ENCODE data around the gene ROBO1.

ROBO1 gene

GRCh38 chr3:79453600-79453999 lies 314.2 kb downstream of the ROBO1 start:
- Histone ChIP-seq H3K9ac (no peak overlapping the region), H3K4me2 (no peak overlapping the region), H3K79me2 (ENCODE audit: insufficient read depth, low read depth) (no peaks in the 10 kb centered on the region), H3K36me3 (ENCODE audit: insufficient read depth) (no peaks in the 10 kb centered on the region), H2AFZ (ENCODE audit: low read depth) (no peak overlapping the region), H3K27me3 (ENCODE audit: insufficient read depth, low read depth) (no peaks in the 10 kb centered on the region), H4K20me1 (ENCODE audit: insufficient read depth) (no peaks in the 10 kb centered on the region), H3K27ac (no peak overlapping the region), H3K4me1 (ENCODE audit: low read depth, poor library complexity, severe bottlenecking) (no peaks in the 10 kb centered on the region), H3K4me3 (IDR thresholded peaks at IDR 0.05; ENCODE audit: insufficient read depth, low read depth, low read length) (no peak overlapping the region)
- TF ChIP-seq CTCF (conservative IDR thresholded peaks at IDR 0.05; ENCODE audit: low read depth, low read length), result no peak

GRCh38 chr3:79436387-79436786 lies 331.4 kb downstream of the ROBO1 start:
- Histone ChIP-seq H3K4me2 (no peak overlapping the region), H3K4me1 (ENCODE audit: low read depth, poor library complexity, severe bottlenecking) (no peaks in the 10 kb centered on the region), H3K27me3 (ENCODE audit: insufficient read depth, low read depth) (no peaks in the 10 kb centered on the region), H3K4me3 (IDR thresholded peaks at IDR 0.05; ENCODE audit: insufficient read depth, low read depth, low read length) (no peak overlapping the region), H3K9ac (no peak overlapping the region), H2AFZ (ENCODE audit: low read depth) (no peak overlapping the region), H3K36me3 (ENCODE audit: insufficient read depth) (no peaks in the 10 kb centered on the region), H3K27ac (no peak overlapping the region), H3K79me2 (ENCODE audit: insufficient read depth, low read depth) (no peaks in the 10 kb centered on the region), H4K20me1 (ENCODE audit: insufficient read depth) (no peaks in the 10 kb centered on the region)
- no peak for TF ChIP-seq CTCF (conservative IDR thresholded peaks at IDR 0.05; ENCODE audit: low read depth, low read length)

- H2AFZ ChIP-seq (ENCODE audit: low read depth), result no peak overlapping the region
- H3K4me3 ChIP-seq (IDR thresholded peaks at IDR 0.05; ENCODE audit: insufficient read depth, low read depth, low read length), result no peak overlapping the region
These were observed 340.7 kb downstream of the ROBO1 start for GRCh38 chr3:79427081-79427480.

GRCh38 chr3:79424811-79425210 lies 343.0 kb downstream of the ROBO1 start:
- H3K4me3 ChIP-seq (IDR thresholded peaks at IDR 0.05; ENCODE audit: insufficient read depth, low read depth, low read length), result no peak overlapping the region
- no peaks in the 10 kb centered on the region for H3K4me1 ChIP-seq (ENCODE audit: low read depth, poor library complexity, severe bottlenecking)
- no peak overlapping the region for H3K9ac ChIP-seq
- no peaks in the 10 kb centered on the region for H3K79me2 ChIP-seq (ENCODE audit: insufficient read depth, low read depth)
- no peak overlapping the region for H3K27ac ChIP-seq
- TF ChIP-seq CTCF (conservative IDR thresholded peaks at IDR 0.05; ENCODE audit: low read depth, low read length), result no peak
- no peak overlapping the region for H2AFZ ChIP-seq (ENCODE audit: low read depth)
- H4K20me1 ChIP-seq (ENCODE audit: insufficient read depth), result no peaks in the 10 kb centered on the region
- H3K4me2 ChIP-seq, result no peak overlapping the region
- no peaks in the 10 kb centered on the region for H3K27me3 ChIP-seq (ENCODE audit: insufficient read depth, low read depth)
- H3K36me3 ChIP-seq (ENCODE audit: insufficient read depth), result no peaks in the 10 kb centered on the region

More at GRCh38 chr3:79427081-79427480, 340.7 kb downstream of the ROBO1 start:
- H4K20me1 ChIP-seq (ENCODE audit: insufficient read depth), result no peaks in the 10 kb centered on the region
- no peak overlapping the region for H3K4me2 ChIP-seq
- no peak for TF ChIP-seq CTCF (conservative IDR thresholded peaks at IDR 0.05; ENCODE audit: low read depth, low read length)
- no peaks in the 10 kb centered on the region for H3K36me3 ChIP-seq (ENCODE audit: insufficient read depth)
- no peaks in the 10 kb centered on the region for H3K4me1 ChIP-seq (ENCODE audit: low read depth, poor library complexity, severe bottlenecking)
- no peak overlapping the region for H3K27ac ChIP-seq
- no peaks in the 10 kb centered on the region for H3K79me2 ChIP-seq (ENCODE audit: insufficient read depth, low read depth)
- no peaks in the 10 kb centered on the region for H3K27me3 ChIP-seq (ENCODE audit: insufficient read depth, low read depth)
- no peak overlapping the region for H3K9ac ChIP-seq
